HepG2 (cell line): ENCODE data around the gene ARID3C. TPM values are rescaled to one million over a fixed set of nuclear protein-coding genes. Genes with fewer than 3 reads are reported as not detected.
A peak's percentile ranks its signal among the peaks of the same experiment; 100 is the strongest.

Source experiments
- CTCF ChIP-seq: sonication (generic); formaldehyde crosslinking; IDR thresholded peaks from 2 replicates; pipeline ENCODE4 v1.5.0; 2020; ENCODE audit warnings: mild to moderate bottlenecking, missing genetic modification reagents, moderate library complexity
- EHMT2 ChIP-seq: fragments of 200-600 bp; sonication (generic); IDR thresholded peaks from 2 replicates; pipeline ENCODE4 v1.7.0; 2017; ENCODE audit warnings: antibody characterized with exemption, low read depth, low read length, borderline replicate concordance
- GABPB1 ChIP-seq: IDR thresholded peaks from 2 replicates; pipeline ENCODE4 v1.6.1; 2016; ENCODE audit warnings: mild to moderate bottlenecking, missing genetic modification reagents, moderate library complexity, missing compliant biosample characterization
- GATA4 ChIP-seq: sonication (generic); IDR thresholded peaks from 2 replicates; pipeline ENCODE4 v1.6.1; 2016; ENCODE audit warnings: antibody characterized with exemption, low read depth, borderline replicate concordance
- JUNB ChIP-seq: sonication (generic); formaldehyde crosslinking; IDR thresholded peaks from 2 replicates; pipeline ENCODE4 v1.8.0; 2022; ENCODE audit warnings: missing genetic modification reagents, mild to moderate bottlenecking, borderline replicate concordance
- KDM1A ChIP-seq: IDR thresholded peaks from 2 replicates; pipeline ENCODE4 v1.6.1; 2016; ENCODE audit warnings: missing compliant biosample characterization
- NFIB ChIP-seq: sonication (generic); formaldehyde crosslinking; IDR thresholded peaks from 2 replicates; pipeline ENCODE4 v1.9.0; 2021; ENCODE audit warnings: missing genetic modification reagents, mild to moderate bottlenecking, borderline replicate concordance
- PATZ1 ChIP-seq: sonication (generic); formaldehyde crosslinking; IDR thresholded peaks from 2 replicates; pipeline ENCODE4 v1.4.0; 2020; ENCODE audit warnings: missing genetic modification reagents
- PHF5A ChIP-seq: IDR thresholded peaks from one replicate; pipeline ENCODE4 v1.6.1; 2018; ENCODE audit warnings: low read depth, missing genetic modification reagents; ENCODE audit not compliant: unreplicated experiment
- POGK ChIP-seq: sonication (generic); formaldehyde crosslinking; conservative IDR thresholded peaks from 2 replicates; pipeline ENCODE4 v1.8.0; 2022; ENCODE audit warnings: mild to moderate bottlenecking, moderate library complexity, missing genetic modification reagents
- SALL1 ChIP-seq: sonication (generic); formaldehyde crosslinking; IDR thresholded peaks from 2 replicates; pipeline ENCODE4 v1.8.0; 2022; ENCODE audit warnings: mild to moderate bottlenecking, missing genetic modification reagents
- SNAPC4 ChIP-seq: sonication (generic); formaldehyde crosslinking; IDR thresholded peaks from 2 replicates; pipeline ENCODE4 v1.4.0; 2020; ENCODE audit warnings: mild to moderate bottlenecking, missing genetic modification reagents
- SRSF1 ChIP-seq: fragments of 200-400 bp; formaldehyde crosslinking; optimal IDR thresholded peaks from 2 replicates; pipeline ENCODE3; 2017; ENCODE audit warnings: mild to moderate bottlenecking, low read depth, low read length, moderate library complexity
- TCF7 ChIP-seq: sonication (generic); IDR thresholded peaks from 2 replicates; pipeline ENCODE4 v1.6.1; 2016; ENCODE audit warnings: antibody characterized with exemption, low read depth
- ZNF20 ChIP-seq: sonication (generic); formaldehyde crosslinking; IDR thresholded peaks from 2 replicates; pipeline ENCODE4 v1.4.0; 2020; ENCODE audit warnings: mild to moderate bottlenecking, moderate library complexity, missing genetic modification reagents
- ZNF788 ChIP-seq: sonication (generic); formaldehyde crosslinking; IDR thresholded peaks from 2 replicates; pipeline ENCODE4 v1.5.0; 2020; ENCODE audit warnings: mild to moderate bottlenecking, missing genetic modification reagents, borderline replicate concordance
- polyA plus RNA-seq, 8 experiments: library from polyadenylated mRNA; depleted of rRNA in 3 of 8; stranded (reverse) in 7 of 8; unstranded in 1 of 8; fragments of >200 nt; fragmentation: Illumina TruSeq in 4 of 8; extraction: Trizol in 4 of 8; gene quantifications; 2 replicates each; pipeline versions ENCODE4 v1.2.1 to v1.2.3, GENCODE V29; 2011 to 2016; ENCODE audit warnings: low read depth in 4 of 8, missing spikeins in 1 of 8, mixed read lengths in 1 of 8; ENCODE audit not compliant: insufficient read depth in 1 of 8
- total RNA-seq, 5 experiments: library from RNA; depleted of rRNA; stranded (reverse); fragments of >200 nt; fragmentation: Illumina TruSeq; extraction: Trizol; gene quantifications; 2 replicates each; pipeline ENCODE4 v1.2.3, GENCODE V29; 2016; ENCODE audit warnings: low read depth in 1 of 5
- TF ChIP-seq, protein P1 (sequence below): IDR thresholded peaks from 2 replicates; pipeline ENCODE4 v1.6.1; 2016; ENCODE audit warnings: mild to moderate bottlenecking, missing biosample characterization, missing genetic modification reagents

Gene ARID3C
- total and polyA plus RNA-seq, 2 of the 13 experiments (the other 11 are each of a cell fraction or from before 2014, with no cell fraction given): not detected

- TF ChIP-seq, protein P1, sequence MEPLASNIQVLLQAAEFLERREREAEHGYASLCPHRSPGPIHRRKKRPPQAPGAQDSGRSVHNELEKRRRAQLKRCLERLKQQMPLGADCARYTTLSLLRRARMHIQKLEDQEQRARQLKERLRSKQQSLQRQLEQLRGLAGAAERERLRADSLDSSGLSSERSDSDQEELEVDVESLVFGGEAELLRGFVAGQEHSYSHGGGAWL (CRISPR knock-in tag): no peak
- no peak for TF ChIP-seq SRSF1
- no peak for TF ChIP-seq PHF5A (CRISPR knock-in tag)
- no peak for TF ChIP-seq ZNF788
- no peak for TF ChIP-seq ZNF20 (CRISPR knock-in tag)
- no peak for TF ChIP-seq NFIB (CRISPR knock-in tag)
- peak; percentile 79 for TF ChIP-seq CTCF
- no peak for TF ChIP-seq SNAPC4
- no peak for TF ChIP-seq EHMT2
- TF ChIP-seq TCF7: no peak
- TF ChIP-seq JUNB (CRISPR knock-in tag): no peak
- TF ChIP-seq GATA4: no peak
- peak; percentile 49; the same call in 1 of the 2 replicates for TF ChIP-seq PATZ1 (CRISPR knock-in tag)
- TF ChIP-seq SALL1 (CRISPR knock-in tag): peak; percentile 40; the same call in 1 of the 2 replicates
- TF ChIP-seq KDM1A (CRISPR knock-in tag): no peak
- TF ChIP-seq POGK (CRISPR knock-in tag): 0 out of 2 replicates have a peak, but pooled peaks have one; percentile 32
- no peak; the same call in 1 of the 2 replicates for TF ChIP-seq GABPB1 (CRISPR knock-in tag)
These were observed 35.6 kb upstream of the ARID3C start (continued) for GRCh38 chr9:34664281-34665066.
